D721Med (cell line): ENCODE results near the gene NEU1.
"Not testable (repeated sequence)": the region's sequence is repeated elsewhere in the genome, so short reads cannot be mapped to it uniquely, and the experiment has no call there.

ENCODE experiments used
- DNase-seq: peaks from one replicate; pipeline ENCODE4 v3.0.0; 2011; ENCODE audit warnings: low spot score; ENCODE audit not compliant: insufficient read length
- FAIRE-seq: peaks from 2 replicates; lab custom pipeline; 2011; peaks lifted over from hg19 to GRCh38; lab: Jason Lieb, UNC
- CTCF ChIP-seq: IDR thresholded peaks from 2 replicates; pipeline ENCODE4 v1.5.1; 2012; ENCODE audit warnings: mild to moderate bottlenecking, control low read depth; ENCODE audit not compliant: insufficient read depth; ENCODE audit errors: missing control alignments

Gene NEU1

DNA sequence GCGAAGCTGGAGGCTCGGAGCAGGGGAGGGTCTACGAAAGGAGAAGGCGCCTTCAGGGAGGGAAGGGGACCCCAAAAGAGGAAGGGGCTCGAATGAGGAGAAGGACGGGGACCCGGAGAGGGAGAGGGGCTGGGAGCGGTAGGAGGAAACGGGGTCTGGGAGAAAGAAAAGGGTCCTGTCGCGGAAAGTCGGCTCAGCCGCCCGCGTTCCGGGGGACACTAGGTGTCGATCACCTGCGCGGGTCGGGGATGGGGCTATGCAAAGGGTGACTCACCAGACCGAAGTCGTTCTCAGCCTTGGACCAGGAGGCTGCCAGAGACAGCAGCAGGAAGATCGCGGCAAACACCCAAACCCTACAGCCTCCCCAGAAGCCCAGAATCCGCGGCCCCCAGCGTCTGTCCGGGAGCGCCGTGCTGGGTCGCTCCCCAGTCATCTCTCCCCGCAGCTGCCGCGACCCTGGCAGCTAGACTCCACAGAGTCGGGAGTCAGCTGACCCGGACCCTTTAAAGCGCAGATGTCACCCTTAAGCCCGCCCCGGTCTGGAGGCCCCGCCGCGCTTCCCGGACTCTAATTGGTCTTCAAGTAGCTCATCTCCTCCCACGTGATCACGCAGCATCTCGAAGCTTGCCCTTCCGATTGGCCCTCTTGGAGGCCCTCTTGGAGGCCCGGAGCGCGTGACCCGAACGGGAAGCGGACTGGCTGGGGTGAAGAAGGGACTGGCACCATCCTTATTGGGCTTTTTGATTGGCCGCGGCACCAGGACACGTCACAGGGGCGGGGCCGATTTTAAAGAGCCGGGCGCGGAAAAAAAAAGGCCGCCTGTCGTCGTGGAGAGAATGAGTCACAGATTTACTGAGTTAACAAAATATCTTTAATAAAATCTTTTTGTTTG is at the start of gene NEU1:
NEU1 (minus strand) TSS at position 478 of the 892 bp plus-strand sequence; CDS start at position 433, 45 bp downstream.
- DNase-seq, result peak; percentile 99
- no peak for FAIRE-seq
- no peak for TF ChIP-seq CTCF

GRCh38 chr6:31911826-31912585 is 49.4 kb upstream of the NEU1 start:
- FAIRE-seq (no peak), DNase-seq (no peak)
- TF ChIP-seq CTCF, result no peak

DNA sequence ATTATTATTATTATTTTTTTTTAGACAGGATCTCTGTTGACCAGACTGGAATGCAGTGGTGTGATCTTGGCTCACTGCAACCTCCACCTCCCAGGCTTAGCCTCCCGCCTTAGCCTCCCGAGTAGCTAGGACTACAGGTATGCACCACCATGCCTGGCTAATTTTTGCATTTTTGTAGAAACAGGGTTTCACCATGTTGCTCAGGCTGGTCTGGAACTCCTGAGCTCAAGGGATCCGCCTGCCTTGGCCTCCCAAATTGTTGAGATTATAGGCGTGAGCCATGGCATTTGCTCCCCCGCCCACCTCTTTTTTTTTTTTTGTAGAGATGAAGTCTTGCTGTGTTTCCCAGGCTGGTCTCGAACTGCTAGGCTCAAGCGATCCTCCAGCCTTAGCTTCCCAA is 46.7 kb upstream of the NEU1 start:
- not testable (repeated sequence) for DNase-seq, FAIRE-seq

GRCh38 chr6:31908791-31909190 is 46.2 kb upstream of the NEU1 start:
- DNase-seq (no peak), FAIRE-seq (no peak)
- no peak for TF ChIP-seq CTCF

GRCh38 chr6:31908255-31908654 is 45.6 kb upstream of the NEU1 start:
- DNase-seq, FAIRE-seq: not testable (repeated sequence)

GRCh38 chr6:31907158-31907813 is 44.7 kb upstream of the NEU1 start:
- FAIRE-seq, result no peak
- TF ChIP-seq CTCF, result no peak
- DNase-seq, result no peak

DNA sequence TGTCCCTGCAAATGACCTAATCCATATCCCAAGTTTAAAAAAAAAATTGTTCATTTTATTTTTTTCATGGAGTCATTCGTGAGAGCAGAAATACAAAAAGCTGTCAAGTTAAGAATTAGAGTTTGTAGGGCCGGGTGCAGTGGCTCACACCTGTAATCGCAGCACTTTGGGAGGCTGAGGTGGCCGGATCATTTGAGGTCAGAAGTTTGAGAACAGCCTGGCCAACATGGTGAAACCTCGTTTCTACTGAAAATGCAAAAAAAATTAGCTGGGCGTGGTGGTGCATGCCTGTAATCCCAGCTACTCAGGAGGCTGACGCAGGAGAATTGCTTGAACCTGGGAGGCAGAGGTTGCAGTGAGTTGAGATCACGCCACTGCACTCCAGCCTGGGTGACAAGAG is 44.1 kb upstream of the NEU1 start:
- DNase-seq, FAIRE-seq: not testable (repeated sequence)

- DNase-seq (no peak), FAIRE-seq (no peak)
- no peak for TF ChIP-seq CTCF
Observed at GRCh38 chr6:31906122-31906521, 43.5 kb upstream of the NEU1 start.
